Mucosa of descending colon (tissue), 3 donors: ENCODE data around the gene AOC3. TPM values are rescaled to one million over a fixed set of nuclear protein-coding genes. Genes with fewer than 3 reads are reported as not detected.
A peak's percentile ranks its signal among the peaks of the same experiment; 100 is the strongest.
"Not testable (repeated sequence)": the region's sequence is repeated elsewhere in the genome, so short reads cannot be mapped to it uniquely, and the experiment has no call there.

Experiments used
- ATAC-seq: fragments of 200-7000 bp; cut with Tn5 transposase; one replicate; pipeline ENCODE4 v1.9.1; 2020; ENCODE audit warnings: mild to moderate bottlenecking, moderate library complexity
- DNase-seq, 3 donors: peaks; one replicate each; pipeline ENCODE4 v3.0.0-alpha.2; 2020
- H3K36me3 ChIP-seq: fragments of 200-600 bp; one replicate; pipeline ENCODE4 v1.8.0; 2021; ENCODE audit warnings: low read depth, mild to moderate bottlenecking
- H3K4me1 ChIP-seq: fragments of 200-600 bp; one replicate; pipeline ENCODE4 v1.8.0; 2021; ENCODE audit warnings: low read depth, mild to moderate bottlenecking
- H3K4me3 ChIP-seq: fragments of 200-600 bp; one replicate; pipeline ENCODE4 v1.8.0; 2021; ENCODE audit warnings: mild to moderate bottlenecking
- H3K9me3 ChIP-seq: fragments of 200-600 bp; one replicate; pipeline ENCODE4 v1.8.0; 2021; ENCODE audit warnings: mild to moderate bottlenecking
- intact Hi-C, 2 donors: fragments of 100-400 bp; cut with DNase I in 1 of 2; cut with micrococcal nuclease in 1 of 2; formaldehyde crosslinking; loops; one replicate each; pipeline versions ENCODE4 v1.11.0 to v1.11.1; 2022; cut with DNase I, micrococcal nuclease
- total RNA-seq, 3 donors: library from RNA; stranded (reverse); fragmentation: NEBNext Ultra II Directional in 2 of 3; extraction: Animal tissue kit (Norgen Biotek cat#: 25700) in 2 of 3; gene quantifications; one replicate each; pipeline versions ENCODE4 v1.2.1 to v1.2.4, GENCODE V29; 2021 to 2023
- TF ChIP-seq, protein P1 (sequence below): fragments of 200-600 bp; IDR thresholded peaks from one replicate; pipeline ENCODE4 v1.8.0; 2022; ENCODE audit warnings: antibody characterized with exemption, mild to moderate bottlenecking
- donor health status: DM: no; HTN: no; CAD: no; lungs with moderate emphysema.
- donor health status: DM: no; HTN: no; CAD: no.
- donor health status: DM: no; HTN: yes; CAD: no.

The AOC3 gene
- total RNA-seq, 3 donors from 2014 or later, result 10.6 to 175 (median 25.4) TPM

DNA sequence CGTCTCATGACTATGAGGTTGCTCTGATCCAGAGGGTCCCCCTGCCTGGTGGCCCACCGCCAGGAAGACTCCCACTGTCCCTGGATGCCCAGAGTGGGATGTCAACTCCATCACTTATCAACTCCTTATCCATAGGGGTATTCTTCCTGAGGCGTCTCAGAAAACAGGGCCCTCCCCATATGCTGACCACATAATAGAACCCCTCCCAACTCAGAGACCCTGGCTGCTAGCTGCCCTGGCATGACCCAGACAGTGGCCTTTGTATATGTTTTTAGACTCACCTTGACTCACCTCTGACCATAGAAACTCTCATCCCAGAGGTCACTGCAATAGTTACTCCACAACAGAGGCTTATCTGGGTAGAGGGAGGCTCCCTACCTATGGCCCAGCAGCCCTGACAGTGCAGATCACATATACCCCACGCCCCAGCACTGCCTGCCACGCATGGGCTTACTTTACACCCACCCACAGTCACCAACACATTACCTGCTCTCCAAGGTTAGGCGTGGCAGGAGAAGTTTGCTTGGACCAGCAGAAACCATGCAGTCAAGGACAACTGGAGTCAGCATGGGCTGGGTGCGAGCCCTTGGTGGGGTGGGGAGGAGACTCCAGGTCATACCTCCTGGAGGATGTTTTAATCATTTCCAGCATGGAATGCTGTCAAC, 47.3 kb downstream of the AOC3 start:
- ATAC-seq (no peak), DNase-seq (no peak)
- TF ChIP-seq, protein P1, sequence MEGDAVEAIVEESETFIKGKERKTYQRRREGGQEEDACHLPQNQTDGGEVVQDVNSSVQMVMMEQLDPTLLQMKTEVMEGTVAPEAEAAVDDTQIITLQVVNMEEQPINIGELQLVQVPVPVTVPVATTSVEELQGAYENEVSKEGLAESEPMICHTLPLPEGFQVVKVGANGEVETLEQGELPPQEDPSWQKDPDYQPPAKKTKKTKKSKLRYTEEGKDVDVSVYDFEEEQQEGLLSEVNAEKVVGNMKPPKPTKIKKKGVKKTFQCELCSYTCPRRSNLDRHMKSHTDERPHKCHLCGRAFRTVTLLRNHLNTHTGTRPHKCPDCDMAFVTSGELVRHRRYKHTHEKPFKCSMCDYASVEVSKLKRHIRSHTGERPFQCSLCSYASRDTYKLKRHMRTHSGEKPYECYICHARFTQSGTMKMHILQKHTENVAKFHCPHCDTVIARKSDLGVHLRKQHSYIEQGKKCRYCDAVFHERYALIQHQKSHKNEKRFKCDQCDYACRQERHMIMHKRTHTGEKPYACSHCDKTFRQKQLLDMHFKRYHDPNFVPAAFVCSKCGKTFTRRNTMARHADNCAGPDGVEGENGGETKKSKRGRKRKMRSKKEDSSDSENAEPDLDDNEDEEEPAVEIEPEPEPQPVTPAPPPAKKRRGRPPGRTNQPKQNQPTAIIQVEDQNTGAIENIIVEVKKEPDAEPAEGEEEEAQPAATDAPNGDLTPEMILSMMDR, result no peak
- intact Hi-C loops, result no loop called here
- H3K4me3 ChIP-seq, result no peak overlapping the region
- no peaks in the 10 kb centered on the region for H3K36me3 ChIP-seq
- peaks cover 8% of the 10 kb centered on the region for H3K4me1 ChIP-seq
- H3K9me3 ChIP-seq, result no peaks in the 10 kb centered on the region

DNA sequence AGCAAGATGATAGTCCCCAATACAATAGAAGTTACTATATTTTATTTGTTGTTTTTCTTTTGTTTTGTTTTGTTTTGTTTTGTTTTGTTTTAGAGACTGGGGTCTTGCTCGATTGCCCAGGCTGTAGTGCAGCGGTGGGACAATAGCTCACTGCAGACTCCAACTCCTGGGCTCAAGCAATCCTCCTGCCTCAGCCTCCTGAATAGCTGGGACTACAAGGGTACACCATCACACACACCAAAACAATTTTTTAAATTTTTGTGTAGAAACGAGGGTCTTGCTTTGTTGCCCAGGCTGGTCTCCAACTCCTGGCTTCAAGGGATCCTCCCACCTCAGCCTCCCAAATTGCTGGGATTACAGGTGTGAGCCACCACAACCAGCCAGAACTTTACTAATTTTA, 49.0 kb downstream of the AOC3 start:
- DNase-seq, H3K4me3 ChIP-seq, H3K36me3 ChIP-seq, intact Hi-C loops, ATAC-seq, H3K4me1 ChIP-seq, H3K9me3 ChIP-seq: not testable (repeated sequence)

DNA sequence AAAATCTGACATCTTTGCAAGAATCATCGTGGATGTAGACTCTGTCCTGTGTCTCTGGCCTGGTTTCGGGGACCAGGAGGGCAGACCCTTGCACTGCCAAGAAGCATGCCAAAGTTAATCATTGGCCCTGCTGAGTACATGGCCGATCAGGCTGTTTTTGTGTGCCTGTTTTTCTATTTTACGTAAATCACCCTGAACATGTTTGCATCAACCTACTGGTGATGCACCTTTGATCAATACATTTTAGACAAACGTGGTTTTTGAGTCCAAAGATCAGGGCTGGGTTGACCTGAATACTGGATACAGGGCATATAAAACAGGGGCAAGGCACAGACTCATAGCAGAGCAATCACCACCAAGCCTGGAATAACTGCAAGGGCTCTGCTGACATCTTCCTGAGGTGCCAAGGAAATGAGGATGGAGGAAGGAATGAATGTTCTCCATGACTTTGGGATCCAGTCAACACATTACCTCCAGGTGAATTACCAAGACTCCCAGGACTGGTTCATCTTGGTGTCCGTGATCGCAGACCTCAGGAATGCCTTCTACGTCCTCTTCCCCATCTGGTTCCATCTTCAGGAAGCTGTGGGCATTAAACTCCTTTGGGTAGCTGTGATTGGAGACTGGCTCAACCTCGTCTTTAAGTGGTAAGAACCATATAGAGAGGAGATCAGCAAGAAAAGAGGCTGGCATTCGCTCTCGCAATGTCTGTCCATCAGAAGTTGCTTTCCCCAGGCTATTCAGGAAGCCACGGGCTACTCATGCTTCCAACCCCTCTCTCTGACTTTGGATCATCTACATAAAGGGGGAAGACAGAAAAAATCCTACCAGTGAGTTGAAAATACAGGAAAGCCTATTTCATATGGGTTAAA, 49.7 kb downstream of the AOC3 start, which contains the start of gene G6PC1:
Gene G6PC1, plus strand, starts transcription at position 340 of the 872 bp plus-strand sequence. Its CDS starts 78 bp downstream, at position 418.
- TF ChIP-seq, protein P1, result no peak
- ATAC-seq (peak; percentile 46), DNase-seq (no peak)
- no peaks in the 10 kb centered on the region for H3K9me3 ChIP-seq
- H3K4me1 ChIP-seq, result no peaks in the 10 kb centered on the region
- no peaks in the 10 kb centered on the region for H3K36me3 ChIP-seq
- no peak within 1 kb of the TSS for H3K4me3 ChIP-seq
- intact Hi-C loops, result no loop called here

DNA sequence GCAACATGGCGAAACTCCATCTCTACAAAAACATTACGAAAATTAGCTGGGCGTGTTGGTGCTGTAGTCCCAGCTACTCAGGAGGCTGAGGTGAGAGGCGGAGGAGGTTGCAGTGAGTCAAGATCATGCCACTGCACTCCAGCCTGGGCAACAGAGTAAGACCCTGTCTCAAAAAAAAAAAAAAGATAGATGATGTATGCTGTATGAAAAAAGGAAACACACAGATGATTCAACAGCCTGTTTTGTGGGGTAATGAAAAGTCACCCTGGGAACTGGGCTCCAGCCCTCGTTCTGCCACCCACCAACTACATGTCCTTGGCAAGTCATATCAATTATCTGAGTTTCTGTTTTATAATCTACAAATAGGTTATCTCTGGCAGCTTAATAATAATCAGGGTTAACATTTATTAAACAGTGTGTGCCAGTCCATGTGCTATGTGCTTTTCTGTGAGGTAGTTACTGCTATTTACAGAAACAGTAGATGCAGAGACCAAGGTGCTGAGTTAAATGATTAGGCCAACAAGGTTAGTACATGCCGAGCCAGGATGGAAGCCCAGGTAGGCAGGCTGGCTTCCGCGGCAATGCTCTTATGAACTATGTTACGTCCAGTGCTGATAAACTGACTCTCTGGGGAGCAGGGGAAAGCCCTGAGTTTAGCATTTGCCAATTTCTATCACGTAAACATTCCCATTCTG, 50.7 kb downstream of the AOC3 start:
- no peak overlapping the region for H3K4me3 ChIP-seq
- TF ChIP-seq, protein P1, result no peak
- ATAC-seq (no peak), DNase-seq (no peak)
- H3K9me3 ChIP-seq, result no peaks in the 10 kb centered on the region
- no peaks in the 10 kb centered on the region for H3K4me1 ChIP-seq
- no peaks in the 10 kb centered on the region for H3K36me3 ChIP-seq
- intact Hi-C loops, result no loop called here

DNA sequence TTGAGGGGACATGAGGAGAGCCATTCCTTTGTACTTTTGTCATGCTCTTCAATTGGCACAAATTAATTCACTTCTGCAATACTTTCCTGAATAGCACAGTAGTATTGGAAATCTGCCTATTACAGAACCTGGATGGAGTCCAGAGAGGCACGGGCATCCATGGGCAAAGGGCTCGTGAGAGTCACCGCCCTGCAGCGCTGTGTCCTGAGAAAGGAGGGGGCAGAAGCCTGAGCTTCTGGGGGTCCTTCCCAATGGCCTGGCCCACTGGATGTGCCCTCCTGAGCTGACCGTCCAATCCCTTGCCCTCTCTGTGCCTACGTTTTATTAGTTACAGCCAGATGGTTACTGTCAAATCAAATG, 53.1 kb downstream of the AOC3 start:
- H3K4me1 ChIP-seq, result no peaks in the 10 kb centered on the region
- H3K9me3 ChIP-seq, result no peaks in the 10 kb centered on the region
- DNase-seq (no peak), ATAC-seq (no peak)
- intact Hi-C loops, result no loop called here
- TF ChIP-seq, protein P1, result no peak
- H3K4me3 ChIP-seq, result no peak overlapping the region
- no peaks in the 10 kb centered on the region for H3K36me3 ChIP-seq
